CD1c-positive myeloid dendritic cell (primary cell): Measurements from ENCODE around the gene HOXA2.

Experiments used
- DNase-seq: peaks from one replicate; pipeline ENCODE4 v3.0.0-alpha.2; 2016; ENCODE audit errors: extremely low spot score

Gene HOXA2

GRCh38 chr7:27124902-27125689 is 22.6 kb upstream of the HOXA2 start:
- no peak for DNase-seq

- no peak for DNase-seq
Measured at GRCh38 chr7:27124096-27124901, 21.8 kb upstream of the HOXA2 start.

- no peak for DNase-seq
Measured at GRCh38 chr7:27123477-27124053, 21.1 kb upstream of the HOXA2 start.

- no peak for DNase-seq
Measured at GRCh38 chr7:27123007-27123476, 20.6 kb upstream of the HOXA2 start.

- DNase-seq, result no peak
Measured at GRCh38 chr7:27122077-27122910, 19.8 kb upstream of the HOXA2 start.

- DNase-seq, result no peak
Measured at GRCh38 chr7:27121684-27122076, 19.2 kb upstream of the HOXA2 start.

GRCh38 chr7:27119412-27119911 is 17.0 kb upstream of the HOXA2 start:
- DNase-seq, result no peak

GRCh38 chr7:27118580-27118979 is 16.1 kb upstream of the HOXA2 start:
- DNase-seq, result no peak

- no peak for DNase-seq
Measured at GRCh38 chr7:27117887-27118491, 15.5 kb upstream of the HOXA2 start.

GRCh38 chr7:27116962-27117886 is 14.7 kb upstream of the HOXA2 start:
- no peak for DNase-seq

- no peak for DNase-seq
Measured at GRCh38 chr7:27116031-27116961, 13.8 kb upstream of the HOXA2 start.

GRCh38 chr7:27115221-27116026 is 12.9 kb upstream of the HOXA2 start:
- DNase-seq, result no peak

GRCh38 chr7:27114881-27115220 is 12.4 kb upstream of the HOXA2 start:
- no peak for DNase-seq

GRCh38 chr7:27113991-27114769 is 11.7 kb upstream of the HOXA2 start:
- DNase-seq, result no peak

- DNase-seq, result no peak
Measured at GRCh38 chr7:27112955-27113949, 10.8 kb upstream of the HOXA2 start.

GRCh38 chr7:27112361-27112760 is 9.9 kb upstream of the HOXA2 start:
- DNase-seq, result no peak
